Measurements from ENCODE around the gene PFDN1.
A peak's percentile ranks its signal among the peaks of the same experiment; 100 is the strongest.

PFDN1 gene

DNA sequence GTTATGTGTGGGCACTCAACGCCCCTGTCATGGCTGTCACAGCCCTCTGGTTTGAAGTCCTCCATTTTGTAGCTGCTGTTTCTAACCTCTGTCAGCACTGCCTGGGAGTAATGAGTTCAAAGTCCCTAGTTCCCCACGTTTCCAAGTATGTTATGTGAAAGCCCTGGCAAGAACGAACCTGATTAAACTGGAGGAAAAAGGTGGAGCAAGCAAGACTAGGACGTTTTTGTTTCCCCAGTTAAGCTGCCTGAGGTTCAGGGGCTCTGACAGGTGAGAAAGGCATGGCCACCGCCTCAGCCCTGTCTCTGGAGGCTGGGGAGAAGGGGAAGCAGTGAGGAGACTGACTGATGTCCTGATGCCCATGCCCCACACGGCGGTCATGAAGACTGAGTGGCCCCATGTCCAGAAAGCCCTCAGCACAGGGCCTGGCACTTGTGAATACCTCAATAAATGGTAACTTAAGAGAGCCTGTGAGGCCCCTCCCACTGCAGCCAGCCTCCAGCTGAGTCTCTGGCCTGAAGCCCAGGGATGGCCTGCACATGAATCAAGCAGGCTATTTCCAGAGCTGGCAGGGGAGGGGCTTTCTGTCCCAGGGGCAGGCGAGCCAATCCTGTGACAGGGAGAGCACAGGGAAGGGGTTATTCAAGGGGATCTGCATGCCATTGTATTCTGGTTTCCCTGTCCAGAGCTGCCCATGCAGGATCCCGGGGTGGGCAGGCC, 61.8 kb downstream of the PFDN1 start:
- no peak for DNase-seq (ENCODE audit: low read depth in 2 of 2, low spot score in 1 of 2)

DNA sequence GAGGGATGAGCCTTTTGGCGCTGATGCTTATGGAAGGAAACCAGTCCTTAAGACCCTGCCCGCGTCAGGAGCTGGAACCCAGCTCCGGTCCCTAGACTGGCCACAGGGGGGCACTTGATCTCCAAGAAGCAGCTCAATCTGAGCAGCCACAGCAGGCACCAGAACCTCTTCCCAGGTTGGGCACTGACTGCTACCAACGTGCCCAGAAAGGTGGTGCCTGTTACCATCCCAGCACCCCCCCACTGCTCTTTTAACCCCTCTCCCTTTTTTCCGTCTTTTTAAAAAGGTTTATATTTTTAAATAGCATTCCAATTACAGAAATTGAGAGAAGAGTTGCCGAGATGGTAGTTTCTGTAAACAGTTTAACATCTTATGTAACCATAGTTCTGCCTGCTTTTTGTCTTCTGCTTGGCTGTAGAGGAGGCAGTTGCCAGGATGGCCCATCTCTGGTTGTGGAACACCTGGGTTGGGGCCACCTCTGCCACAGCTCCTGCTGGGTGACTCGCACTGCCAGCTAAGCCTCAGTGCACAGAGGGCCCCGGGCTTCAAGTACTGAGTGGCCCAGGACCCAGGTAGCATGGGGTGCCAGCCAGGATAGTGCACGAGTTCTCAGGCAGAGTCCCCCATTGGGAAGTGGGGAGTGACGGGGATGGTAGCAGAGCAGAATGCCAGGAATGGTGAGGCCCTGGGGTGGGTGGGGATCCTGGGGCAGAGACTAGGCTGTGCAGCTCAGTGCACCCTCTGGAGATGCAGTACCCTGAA, 62.8 kb downstream of the PFDN1 start:
- DNase-seq (ENCODE audit: low read depth in 2 of 2, low spot score in 1 of 2) = peak; percentile 12 to 19

GRCh38 chr5:140239461-140239860, 63.4 kb downstream of the PFDN1 start:
- DNase-seq (ENCODE audit: low read depth in 2 of 2, low spot score in 1 of 2) = no peak

DNA sequence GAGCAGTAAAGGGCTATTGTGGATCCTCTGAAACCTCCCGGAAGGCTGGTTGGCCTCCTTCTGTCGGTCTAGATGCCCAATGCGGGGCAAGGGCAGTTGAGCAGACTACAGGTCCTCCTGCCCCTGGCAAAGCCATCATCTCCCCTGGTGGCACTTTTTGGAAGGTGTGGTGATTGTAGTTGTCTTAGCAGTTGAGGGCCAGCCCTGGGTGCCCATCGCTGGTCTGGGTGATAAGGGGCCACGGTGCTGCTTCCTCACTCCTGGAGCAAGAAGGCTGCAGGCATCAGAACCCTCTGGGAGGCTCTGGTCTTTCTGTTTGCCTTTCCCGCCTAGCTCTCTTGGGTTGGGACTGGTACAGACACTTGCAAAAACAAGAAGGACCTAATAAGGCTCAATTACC, 64.1 kb downstream of the PFDN1 start:
- DNase-seq (ENCODE audit: low read depth in 2 of 2, low spot score in 1 of 2) = no peak

DNA sequence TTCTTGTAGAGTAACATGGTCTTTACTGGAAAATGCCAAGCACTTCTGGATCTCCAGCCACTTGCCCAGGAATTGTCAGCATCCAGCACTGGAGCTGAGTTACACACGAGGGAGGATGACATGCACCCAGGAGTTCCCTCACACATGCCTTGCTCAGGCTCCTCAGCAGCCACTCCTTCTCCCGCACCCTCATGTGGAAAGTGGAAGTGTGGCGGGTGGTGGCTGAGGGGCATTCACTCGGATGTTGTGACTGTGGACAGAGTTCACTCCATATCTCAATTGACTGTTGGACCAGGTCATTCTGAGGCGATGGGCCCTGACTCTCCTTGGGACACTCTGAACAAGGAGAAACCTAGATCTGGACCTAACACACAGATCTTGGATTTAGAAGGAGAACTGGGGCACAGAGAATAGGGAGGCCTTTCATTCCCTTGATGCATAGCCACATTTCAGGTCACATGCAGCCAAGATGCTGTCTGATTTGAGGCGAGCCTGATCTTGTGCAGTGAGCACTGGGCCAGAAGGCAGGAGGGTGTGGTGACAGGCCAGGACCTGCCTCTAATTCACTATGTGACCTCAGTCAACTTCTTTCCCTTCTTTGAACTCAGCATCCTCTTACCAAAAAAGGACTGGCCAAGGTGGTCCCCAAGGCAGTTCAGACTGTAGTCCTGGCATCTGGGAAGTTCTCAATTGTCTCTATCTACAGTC, 65.9 kb downstream of the PFDN1 start:
- DNase-seq (ENCODE audit: low read depth in 2 of 2, low spot score in 1 of 2) = no peak

GRCh38 chr5:140235791-140236551, 66.9 kb downstream of the PFDN1 start:
- no peak for DNase-seq (ENCODE audit: low read depth in 2 of 2, low spot score in 1 of 2)

- DNase-seq (ENCODE audit: low read depth in 2 of 2, low spot score in 1 of 2) = no peak
Measured at GRCh38 chr5:140234377-140234989, 68.4 kb downstream of the PFDN1 start.

DNA sequence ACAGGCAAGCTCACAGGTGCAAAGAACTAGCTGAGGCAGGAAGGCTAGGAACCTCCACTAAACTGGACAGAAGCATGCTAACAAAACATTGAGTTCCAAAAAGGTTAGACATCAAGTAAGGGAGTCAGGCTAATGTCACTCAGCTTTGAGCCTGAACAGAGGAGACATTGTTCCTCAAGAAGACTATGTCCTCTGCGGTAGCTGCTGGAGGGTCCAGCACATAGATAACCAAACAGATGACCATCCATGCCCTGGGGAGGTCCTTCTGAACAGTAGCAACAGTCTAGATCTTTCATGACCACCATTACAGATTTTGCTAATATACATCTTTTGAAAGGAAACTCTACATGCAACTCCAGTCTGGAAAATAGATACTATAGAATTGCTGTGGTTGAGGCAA, 70.2 kb downstream of the PFDN1 start:
- DNase-seq (ENCODE audit: low read depth in 2 of 2, low spot score in 1 of 2) = no peak

GRCh38 chr5:140230373-140230772, 72.5 kb downstream of the PFDN1 start:
- DNase-seq (ENCODE audit: low read depth in 2 of 2, low spot score in 1 of 2) = no peak

- no peak for DNase-seq (ENCODE audit: low read depth in 2 of 2, low spot score in 1 of 2)
Measured at GRCh38 chr5:140228364-140228837, 74.5 kb downstream of the PFDN1 start.

DNA sequence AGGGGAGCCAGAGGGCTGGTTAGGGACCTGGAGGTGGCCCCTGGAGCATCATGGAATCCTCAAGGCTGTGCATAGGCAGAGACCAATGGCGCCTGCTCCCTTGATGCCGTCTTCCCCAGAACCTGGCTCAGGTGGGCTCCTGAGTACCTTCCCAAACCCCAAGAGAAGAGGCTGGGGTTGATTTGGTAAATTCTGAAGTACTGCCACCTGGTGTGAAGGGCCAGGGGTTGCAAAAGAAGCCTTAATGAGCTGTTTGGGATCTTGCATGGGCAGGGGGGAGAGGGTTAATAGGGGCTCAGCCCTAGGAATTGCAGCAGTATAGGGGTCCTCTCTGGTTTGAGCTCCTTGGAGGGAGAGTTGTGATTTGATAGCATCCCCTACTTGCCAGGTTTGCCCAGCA, 75.9 kb downstream of the PFDN1 start:
- no peak for DNase-seq (ENCODE audit: low read depth in 2 of 2, low spot score in 1 of 2)

GRCh38 chr5:140225396-140225795, 77.5 kb downstream of the PFDN1 start:
- DNase-seq (ENCODE audit: low read depth in 2 of 2, low spot score in 1 of 2) = no peak

- DNase-seq (ENCODE audit: low read depth in 2 of 2, low spot score in 1 of 2) = no peak
Measured at GRCh38 chr5:140224658-140225057, 78.2 kb downstream of the PFDN1 start.

- no peak for DNase-seq (ENCODE audit: low read depth in 2 of 2, low spot score in 1 of 2)
Measured at GRCh38 chr5:140223567-140223966, 79.3 kb downstream of the PFDN1 start.

- DNase-seq (ENCODE audit: low read depth in 2 of 2, low spot score in 1 of 2) = no peak
Measured at GRCh38 chr5:140222416-140222815, 80.5 kb downstream of the PFDN1 start.

GRCh38 chr5:140221697-140222223, 81.1 kb downstream of the PFDN1 start:
- DNase-seq (ENCODE audit: low read depth in 2 of 2, low spot score in 1 of 2) = no peak

GRCh38 chr5:140220698-140221064, 82.2 kb downstream of the PFDN1 start:
- DNase-seq (ENCODE audit: low read depth in 2 of 2, low spot score in 1 of 2) = no peak

DNA sequence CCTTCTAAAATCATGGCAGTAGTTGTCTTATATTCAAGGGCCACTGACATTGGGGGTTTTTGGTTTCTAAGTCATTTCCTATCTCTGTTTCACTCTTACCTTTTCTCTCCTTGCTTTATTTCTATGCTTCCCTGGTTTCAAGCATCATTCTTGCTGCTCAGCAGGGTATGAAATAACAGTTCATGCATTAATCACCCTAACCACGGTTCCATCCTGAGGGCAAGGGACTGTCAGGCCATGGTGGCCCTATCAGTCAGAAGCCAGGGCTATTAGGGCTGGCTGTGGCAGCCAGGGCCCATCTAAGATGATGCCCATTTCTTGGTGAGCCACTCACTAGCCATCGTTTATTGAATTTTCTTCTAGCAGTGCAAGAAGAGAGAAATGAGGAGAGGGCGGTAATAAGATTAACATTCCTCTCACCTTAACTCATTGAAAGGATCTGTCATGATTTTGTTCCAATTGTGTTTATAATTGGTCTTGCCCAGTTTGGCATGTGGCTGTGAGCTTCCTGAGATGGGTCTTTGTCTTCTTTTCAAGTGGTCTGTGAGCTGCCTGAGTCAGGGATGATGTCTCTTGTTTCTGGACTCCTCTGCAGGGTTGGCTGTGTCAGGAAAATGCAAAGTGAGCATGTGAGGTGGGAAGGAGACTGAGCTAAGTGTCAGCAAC, 82.7 kb downstream of the PFDN1 start:
- no peak for DNase-seq (ENCODE audit: low read depth in 2 of 2, low spot score in 1 of 2)

- DNase-seq (ENCODE audit: low read depth in 2 of 2, low spot score in 1 of 2) = no peak
Measured at GRCh38 chr5:140219068-140219991, 83.6 kb downstream of the PFDN1 start.
